Skeletal muscle satellite cell (primary cell): ENCODE results near the gene CYP24A1.
"Not testable (repeated sequence)": the region's sequence is repeated elsewhere in the genome, so short reads cannot be mapped to it uniquely, and the experiment has no call there.

Experiments used
- H3K27me3 ChIP-seq: 2 replicates; pipeline ENCODE4 v1.7.0; 2013; ENCODE audit warnings: low read length; ENCODE audit not compliant: control insufficient read depth, insufficient read depth
- H3K36me3 ChIP-seq: 2 replicates; pipeline ENCODE4 v1.7.0; 2013; ENCODE audit warnings: mild to moderate bottlenecking, control low read depth, low read length; ENCODE audit not compliant: insufficient read depth
- H3K4me1 ChIP-seq: 2 replicates; pipeline ENCODE4 v1.7.0; 2013; ENCODE audit warnings: low read length; ENCODE audit not compliant: control insufficient read depth, insufficient read depth
- H3K4me2 ChIP-seq: 2 replicates; pipeline ENCODE4 v1.7.0; 2013; ENCODE audit warnings: mild to moderate bottlenecking, low read length
- H3K4me3 ChIP-seq: 2 replicates; pipeline ENCODE4 v1.7.0; 2013; ENCODE audit warnings: low read length
- H3K9ac ChIP-seq: 2 replicates; pipeline ENCODE4 v1.7.0; 2013; ENCODE audit warnings: mild to moderate bottlenecking, low read depth, low read length, moderate library complexity
- H3K9me3 ChIP-seq: replicated peaks from 2 replicates; pipeline ENCODE4 v1.7.0; 2013; ENCODE audit warnings: mild to moderate bottlenecking, control low read depth, low read length

The CYP24A1 gene

GRCh38 chr20:54126328-54126727 is 47.5 kb downstream of the CYP24A1 start:
- H3K36me3 ChIP-seq, H3K27me3 ChIP-seq, H3K9ac ChIP-seq, H3K4me2 ChIP-seq, H3K4me3 ChIP-seq, H3K9me3 ChIP-seq: not testable (repeated sequence)
- H3K4me1 ChIP-seq, result peaks cover 22% of the 10 kb centered on the region

- no peaks in the 10 kb centered on the region for H3K27me3 ChIP-seq
- H3K36me3 ChIP-seq, result no peaks in the 10 kb centered on the region
- no peak overlapping the region for H3K4me2 ChIP-seq
- no peak overlapping the region for H3K9ac ChIP-seq
- H3K4me1 ChIP-seq, result peaks cover 22% of the 10 kb centered on the region
- H3K9me3 ChIP-seq, result no peaks in the 10 kb centered on the region
- no peak overlapping the region for H3K4me3 ChIP-seq
Observed at GRCh38 chr20:54123587-54124180, 50.1 kb downstream of the CYP24A1 start.

- Histone ChIP-seq H3K9me3 (no peaks in the 10 kb centered on the region), H3K9ac (no peak overlapping the region), H3K36me3 (no peaks in the 10 kb centered on the region), H3K4me2 (no peak overlapping the region), H3K4me1 (peaks cover 20% of the 10 kb centered on the region), H3K4me3 (no peak overlapping the region), H3K27me3 (no peaks in the 10 kb centered on the region)
Observed at GRCh38 chr20:54122681-54123586, 50.9 kb downstream of the CYP24A1 start.

- Histone ChIP-seq H3K4me1 (peaks cover 19% of the 10 kb centered on the region), H3K9ac (no peak overlapping the region), H3K9me3 (no peaks in the 10 kb centered on the region), H3K36me3 (no peaks in the 10 kb centered on the region), H3K4me2 (no peak overlapping the region), H3K4me3 (no peak overlapping the region), H3K27me3 (no peaks in the 10 kb centered on the region)
Observed at GRCh38 chr20:54122189-54122588, 51.6 kb downstream of the CYP24A1 start.

DNA sequence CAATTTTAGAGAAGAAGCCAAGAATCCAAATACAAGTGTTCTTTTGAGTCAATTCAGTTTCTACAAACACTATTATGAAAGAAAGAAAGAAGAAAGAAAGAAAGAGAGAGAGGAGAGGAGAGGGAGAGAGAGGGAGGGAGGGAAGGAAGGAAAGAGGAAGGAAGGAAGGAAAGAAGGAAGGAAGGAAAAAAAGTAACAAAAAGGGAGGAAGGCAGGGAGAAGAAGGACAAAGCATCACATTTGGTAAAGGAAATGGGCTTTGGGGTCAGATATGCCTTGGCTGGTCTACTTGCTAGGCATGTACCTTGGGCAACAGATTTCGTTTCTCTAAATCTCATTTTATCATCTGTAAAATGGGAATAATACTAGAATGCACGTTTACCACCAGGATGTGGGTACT is 54.0 kb downstream of the CYP24A1 start:
- Histone ChIP-seq H3K27me3 (peaks cover 8% of the 10 kb centered on the region), H3K9me3 (no peaks in the 10 kb centered on the region), H3K4me2 (no peak overlapping the region), H3K4me3 (no peak overlapping the region), H3K9ac (no peak overlapping the region), H3K36me3 (no peaks in the 10 kb centered on the region), H3K4me1 (peaks cover 25% of the 10 kb centered on the region)

GRCh38 chr20:54118220-54119001 is 55.4 kb downstream of the CYP24A1 start:
- H3K36me3 ChIP-seq, result no peaks in the 10 kb centered on the region
- H3K9me3 ChIP-seq, result no peaks in the 10 kb centered on the region
- peaks cover 8% of the 10 kb centered on the region for H3K27me3 ChIP-seq
- H3K4me1 ChIP-seq, result peaks cover 19% of the 10 kb centered on the region
- H3K9ac ChIP-seq, result no peak overlapping the region
- H3K4me3 ChIP-seq, result no peak overlapping the region
- H3K4me2 ChIP-seq, result no peak overlapping the region

GRCh38 chr20:54116550-54117235 is 57.1 kb downstream of the CYP24A1 start:
- no peak overlapping the region for H3K4me2 ChIP-seq
- H3K27me3 ChIP-seq, result peaks cover 8% of the 10 kb centered on the region

DNA sequence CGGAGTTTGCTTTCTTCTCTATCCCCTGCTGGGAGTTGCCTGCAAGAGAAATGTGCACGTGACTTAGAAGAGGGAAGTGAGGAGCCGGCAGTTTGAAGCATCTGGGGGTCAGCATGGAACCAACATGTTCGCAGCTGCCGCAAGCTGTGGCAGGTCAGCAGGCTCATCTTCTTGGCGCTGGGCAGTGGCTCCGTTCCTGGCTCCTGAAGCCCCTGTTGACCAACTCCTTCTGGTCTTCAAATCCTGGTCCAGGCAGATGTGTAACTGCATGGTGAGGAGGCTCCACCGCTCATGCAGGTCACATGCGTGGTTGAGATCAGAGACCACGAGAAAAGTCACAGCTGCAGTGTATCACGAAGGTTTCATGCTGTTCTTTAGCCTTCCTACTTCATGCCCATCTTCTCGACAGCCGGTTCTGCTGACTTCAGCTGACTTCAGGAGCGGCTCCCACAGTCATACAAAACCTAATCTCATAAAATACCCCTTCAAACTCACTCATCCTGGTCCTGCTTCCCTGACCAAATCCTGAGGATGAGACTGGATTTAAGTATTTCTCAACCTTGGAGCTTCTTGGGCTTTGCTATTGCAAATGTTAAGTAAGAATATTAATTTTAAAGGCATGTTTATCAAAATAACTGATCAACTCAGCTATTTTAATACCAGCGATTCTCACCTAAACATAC is 58.5 kb downstream of the CYP24A1 start:
- H3K4me3 ChIP-seq, result no peak overlapping the region
- no peaks in the 10 kb centered on the region for H3K9me3 ChIP-seq
- H3K9ac ChIP-seq, result no peak overlapping the region
- H3K36me3 ChIP-seq, result no peaks in the 10 kb centered on the region
- peaks cover 6% of the 10 kb centered on the region for H3K4me1 ChIP-seq
- H3K27me3 ChIP-seq, result peaks cover 8% of the 10 kb centered on the region
- H3K4me2 ChIP-seq, result no peak overlapping the region

More at GRCh38 chr20:54116550-54117235, 57.1 kb downstream of the CYP24A1 start:
- no peak overlapping the region for H3K9ac ChIP-seq
- no peaks in the 10 kb centered on the region for H3K36me3 ChIP-seq
- H3K9me3 ChIP-seq, result no peaks in the 10 kb centered on the region
- H3K4me3 ChIP-seq, result no peak overlapping the region
- H3K4me1 ChIP-seq, result peaks cover 6% of the 10 kb centered on the region

- Histone ChIP-seq H3K9ac (no peak overlapping the region), H3K36me3 (no peaks in the 10 kb centered on the region), H3K4me2 (no peak overlapping the region), H3K9me3 (no peaks in the 10 kb centered on the region), H3K4me1 (peaks cover 6% of the 10 kb centered on the region), H3K27me3 (peaks cover 8% of the 10 kb centered on the region), H3K4me3 (no peak overlapping the region)
Observed at GRCh38 chr20:54114109-54114508, 59.7 kb downstream of the CYP24A1 start.

DNA sequence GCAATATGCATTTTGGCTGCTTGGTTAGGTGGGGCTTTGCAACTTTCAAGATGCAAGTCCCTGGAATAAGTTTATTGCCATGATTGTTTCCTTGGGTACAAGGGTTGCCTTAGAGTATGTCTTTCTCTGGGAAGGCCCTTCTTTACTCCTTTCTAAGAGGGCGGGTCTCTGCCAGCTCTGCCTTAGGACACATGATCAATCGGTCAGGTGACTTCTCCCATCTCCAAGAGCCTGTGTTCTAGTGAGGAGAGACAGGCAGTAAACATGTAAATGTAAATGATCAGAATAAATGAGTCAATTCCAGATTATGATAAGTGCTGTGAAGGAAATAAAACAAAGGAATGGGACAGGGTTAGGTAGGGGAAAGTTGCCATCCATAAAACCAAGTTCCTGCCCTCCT is 60.2 kb downstream of the CYP24A1 start:
- Histone ChIP-seq H3K4me1 (peaks cover 6% of the 10 kb centered on the region), H3K4me3 (no peak overlapping the region), H3K36me3 (no peaks in the 10 kb centered on the region), H3K27me3 (peaks cover 8% of the 10 kb centered on the region), H3K4me2 (no peak overlapping the region), H3K9me3 (no peaks in the 10 kb centered on the region), H3K9ac (no peak overlapping the region)
